GM21529 (cell line): Measurements from ENCODE around the gene SCAPER.
"Not testable (repeated sequence)": the region's sequence is repeated elsewhere in the genome, so short reads cannot be mapped to it uniquely, and the experiment has no call there.

Experiments
- ATAC-seq: cut with Tn5 transposase; IDR thresholded peaks from one replicate; pipeline ENCODE4 v1.9.1; 2021; ENCODE audit not compliant: unreplicated experiment

SCAPER gene

GRCh38 chr15:76503121-76503520, 402.0 kb downstream of the SCAPER start:
- no peak for ATAC-seq

DNA sequence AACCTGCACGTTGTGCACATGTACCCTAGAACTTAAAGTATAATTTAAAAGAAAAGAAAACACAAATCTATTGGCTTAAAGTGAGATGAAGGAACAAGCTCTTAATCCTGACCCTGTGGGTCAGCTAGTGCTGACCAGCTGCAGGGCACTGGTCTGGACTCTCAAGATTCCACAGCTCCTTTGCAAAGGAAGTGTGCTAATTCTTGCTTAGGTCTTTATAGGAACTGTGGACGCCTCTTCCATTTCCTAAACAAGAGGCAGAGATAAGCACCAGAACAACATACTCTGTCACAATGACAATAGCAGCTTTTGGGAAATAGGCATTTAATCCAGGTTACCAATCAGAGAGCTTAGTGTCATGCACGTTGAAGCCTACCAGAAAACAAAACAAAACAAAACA, 402.5 kb downstream of the SCAPER start:
- no peak for ATAC-seq

GRCh38 chr15:76502185-76502584, 403.0 kb downstream of the SCAPER start:
- ATAC-seq, result not testable (repeated sequence)

DNA sequence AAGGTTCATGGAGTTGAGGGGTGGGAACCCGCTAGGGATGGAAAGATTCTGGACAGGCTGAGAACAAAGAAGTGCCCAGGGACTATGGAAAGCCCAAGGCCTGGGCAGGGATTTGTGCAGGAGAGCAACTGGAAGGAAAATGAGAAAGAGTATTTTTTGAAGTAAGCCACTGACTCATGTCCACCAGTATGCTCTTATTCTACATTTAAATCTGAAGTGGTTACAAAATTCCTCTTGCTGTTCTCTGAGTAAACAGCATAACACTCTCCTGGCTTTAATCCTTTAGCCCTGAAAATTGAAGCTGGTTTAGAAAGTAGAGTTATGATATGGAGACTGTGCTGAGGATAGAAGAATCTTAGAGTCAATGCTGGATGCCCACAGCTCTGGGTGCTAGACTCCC, 403.4 kb downstream of the SCAPER start:
- ATAC-seq, result no peak

GRCh38 chr15:76501011-76501410, 404.1 kb downstream of the SCAPER start:
- ATAC-seq, result no peak

GRCh38 chr15:76495487-76495886, 409.7 kb downstream of the SCAPER start:
- ATAC-seq, result no peak

GRCh38 chr15:76492538-76492937, 412.6 kb downstream of the SCAPER start:
- no peak for ATAC-seq

GRCh38 chr15:76483752-76484151, 421.4 kb downstream of the SCAPER start:
- no peak for ATAC-seq

DNA sequence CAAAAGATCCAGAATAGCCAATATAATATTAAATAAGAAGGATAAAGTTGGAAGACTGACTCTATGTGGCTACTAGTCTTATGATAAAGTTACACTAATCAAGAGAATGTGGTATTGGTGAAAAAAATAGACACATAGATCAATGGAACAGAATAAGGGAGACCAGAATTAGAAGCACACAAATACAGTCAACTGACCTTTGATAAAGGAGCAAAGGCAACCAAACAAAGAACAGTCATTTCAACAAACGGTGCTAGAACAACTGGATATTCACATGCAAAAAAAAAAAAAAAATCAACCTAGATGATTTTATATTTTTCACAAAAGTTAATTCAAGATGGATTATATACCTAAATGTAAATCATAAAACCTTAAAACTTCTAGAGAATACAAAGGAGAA, 422.1 kb downstream of the SCAPER start:
- no peak for ATAC-seq

GRCh38 chr15:76480267-76480666, 424.9 kb downstream of the SCAPER start:
- ATAC-seq, result no peak

- no peak for ATAC-seq
These were observed 434.4 kb downstream of the SCAPER start for GRCh38 chr15:76470691-76471090.

- no peak for ATAC-seq
These were observed 436.4 kb downstream of the SCAPER start for GRCh38 chr15:76468722-76469121.

DNA sequence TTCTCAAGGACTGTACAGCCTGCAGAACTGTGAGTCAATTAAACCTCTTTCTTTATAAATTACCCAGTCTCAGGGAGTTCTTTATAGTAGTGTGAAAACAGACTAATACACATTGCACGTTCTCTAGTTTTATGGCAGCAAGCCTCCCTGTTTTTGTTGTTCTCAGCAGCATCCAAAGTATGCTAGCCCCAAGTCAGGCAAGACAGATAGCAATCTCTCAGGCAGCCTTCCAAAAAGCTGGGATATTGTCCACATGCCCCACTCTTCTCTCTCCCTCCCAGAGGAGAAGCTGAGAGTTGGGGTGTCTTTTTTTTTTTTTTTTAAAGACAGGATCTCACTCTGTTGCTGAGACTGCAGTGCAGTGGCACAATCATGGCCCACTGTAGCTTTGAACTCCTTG, 438.0 kb downstream of the SCAPER start:
- no peak for ATAC-seq

DNA sequence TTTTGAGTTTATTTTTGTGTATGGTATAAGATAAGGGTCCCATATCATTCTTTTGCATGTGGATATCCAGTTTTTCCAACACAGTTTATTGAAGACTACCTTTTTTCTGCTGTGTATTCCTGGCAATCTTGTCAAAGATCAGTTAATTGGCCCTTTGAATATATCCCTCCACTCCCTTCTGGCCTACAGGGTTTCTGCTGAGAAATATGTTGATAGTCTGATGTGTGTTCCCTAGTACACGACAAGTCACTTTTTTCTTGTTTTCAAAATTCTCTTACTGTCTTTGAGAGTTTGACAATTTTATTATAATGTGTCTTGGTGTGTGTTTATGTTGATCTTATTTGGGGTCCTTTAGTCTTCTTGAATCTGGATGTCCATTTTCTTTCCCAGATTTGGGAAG, 439.4 kb downstream of the SCAPER start:
- ATAC-seq, result no peak

DNA sequence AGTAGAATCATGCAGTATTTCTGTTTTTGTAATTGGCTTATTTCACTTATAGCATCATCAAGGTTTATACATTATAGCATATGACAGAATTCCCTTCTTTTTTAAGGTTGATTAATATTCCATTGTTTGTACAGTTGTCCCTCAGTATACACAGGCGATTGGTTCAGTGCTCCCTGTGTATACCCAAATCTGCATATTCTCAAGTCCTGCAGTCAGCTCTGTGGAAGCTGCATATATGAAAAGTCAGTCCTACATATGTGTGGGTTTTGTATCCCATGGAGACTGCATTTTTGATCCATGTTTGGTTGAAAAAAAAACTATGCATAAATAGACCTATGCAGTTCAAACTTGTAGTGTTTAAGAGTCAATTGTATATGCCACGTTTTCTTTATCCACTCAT, 440.9 kb downstream of the SCAPER start:
- ATAC-seq, result no peak

DNA sequence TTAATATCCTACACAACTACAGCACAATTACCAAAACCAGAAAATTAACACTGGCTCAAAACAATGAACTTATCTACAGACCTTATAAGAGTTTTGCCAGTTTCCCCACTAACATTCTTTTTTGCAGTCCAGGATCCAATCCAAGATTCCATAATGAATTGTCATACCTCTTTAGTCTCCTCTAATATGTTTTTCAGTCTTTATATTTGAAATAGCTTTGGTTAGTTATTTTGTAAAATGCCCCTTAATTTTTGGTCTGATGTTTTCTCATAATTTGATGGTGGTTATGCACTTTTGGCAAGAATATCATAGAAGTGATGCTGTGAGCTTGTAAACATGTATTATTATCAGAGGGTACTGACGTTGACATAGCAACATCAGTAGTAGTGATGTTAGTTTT, 444.3 kb downstream of the SCAPER start:
- no peak for ATAC-seq

GRCh38 chr15:76460347-76460746, 444.8 kb downstream of the SCAPER start:
- no peak for ATAC-seq

- no peak for ATAC-seq
These were observed 453.6 kb downstream of the SCAPER start for GRCh38 chr15:76451540-76451939.

GRCh38 chr15:76449455-76449854, 455.7 kb downstream of the SCAPER start:
- no peak for ATAC-seq

GRCh38 chr15:76448755-76449154, 456.4 kb downstream of the SCAPER start:
- no peak for ATAC-seq

DNA sequence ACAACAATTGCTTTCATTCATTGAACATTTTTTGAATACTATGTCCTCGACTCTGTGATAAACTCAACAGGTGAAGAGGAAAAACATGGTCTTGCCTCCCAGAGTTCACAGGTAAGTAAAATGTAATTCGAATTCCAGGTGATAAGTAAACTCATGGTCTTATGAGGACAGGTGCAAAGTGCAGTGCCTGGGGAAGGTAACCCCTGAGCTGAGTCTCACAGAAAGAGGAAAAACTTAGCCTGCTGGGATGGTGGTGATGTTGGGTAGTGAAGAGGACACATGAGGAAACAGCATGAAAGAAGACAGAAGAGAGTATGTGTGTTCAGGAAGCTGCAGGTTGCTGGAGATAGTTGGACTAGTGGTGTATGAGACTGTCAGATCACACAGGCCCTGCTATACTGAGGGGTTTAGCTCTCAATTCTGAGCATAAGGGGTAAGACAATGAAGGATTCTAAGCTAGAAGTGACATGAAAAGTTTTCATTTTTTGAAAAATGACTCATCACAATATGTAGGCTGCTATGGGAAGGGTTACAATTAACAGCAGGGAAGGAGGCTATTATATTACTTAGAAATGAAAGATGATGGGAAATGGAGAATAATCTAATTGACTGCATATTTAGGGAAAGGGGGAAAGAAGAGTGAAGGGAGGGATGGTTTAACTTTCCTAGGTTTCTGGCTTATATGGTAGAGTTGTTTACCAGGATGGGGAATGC, 457.3 kb downstream of the SCAPER start:
- ATAC-seq, result no peak

DNA sequence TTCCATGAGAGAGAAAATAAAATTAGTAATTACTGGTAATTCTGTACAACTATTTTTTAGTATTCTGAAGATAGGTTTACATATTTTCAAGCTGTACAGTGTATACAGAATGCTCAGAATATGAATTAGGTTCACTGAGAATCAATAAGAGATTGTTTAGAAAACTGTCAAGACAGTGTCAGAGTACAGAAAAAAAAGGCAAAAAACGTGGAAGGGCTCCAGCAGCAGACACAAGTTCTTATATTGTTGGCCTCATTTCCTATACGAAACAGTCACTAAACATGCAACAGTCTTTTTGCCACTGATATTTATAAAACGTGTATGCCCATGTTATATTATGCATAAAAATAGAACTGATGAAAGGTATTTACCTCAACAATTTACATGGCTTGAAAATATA, 464.7 kb downstream of the SCAPER start:
- no peak for ATAC-seq

DNA sequence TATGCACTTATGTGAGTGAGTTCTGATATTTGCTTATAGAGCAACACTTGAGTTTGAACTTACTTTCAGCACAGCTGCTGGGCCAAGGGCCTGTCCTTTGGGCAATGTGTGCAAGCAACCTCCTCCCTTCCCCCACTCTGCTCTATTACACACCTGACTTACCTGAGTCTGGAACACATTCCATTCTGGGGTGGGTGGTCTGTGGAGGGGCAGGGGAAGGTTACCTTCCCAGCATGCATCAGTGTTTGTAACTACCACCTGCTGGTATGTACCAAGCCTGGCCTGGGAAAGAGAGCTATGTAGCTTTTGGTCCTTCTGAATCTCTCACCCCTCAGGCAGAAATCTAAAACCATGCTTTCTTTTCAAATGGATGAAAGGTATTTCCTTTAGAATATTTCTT, 465.6 kb downstream of the SCAPER start:
- ATAC-seq, result no peak
